ENCODE data around the gene TCP11L1. TPM values are rescaled to one million over a fixed set of nuclear protein-coding genes. Genes with fewer than 3 reads are reported as not detected.

TCP11L1 gene
- total and polyA plus RNA-seq, 12 donors = 3.0 to 35.2 (median 13.3) TPM

DNA sequence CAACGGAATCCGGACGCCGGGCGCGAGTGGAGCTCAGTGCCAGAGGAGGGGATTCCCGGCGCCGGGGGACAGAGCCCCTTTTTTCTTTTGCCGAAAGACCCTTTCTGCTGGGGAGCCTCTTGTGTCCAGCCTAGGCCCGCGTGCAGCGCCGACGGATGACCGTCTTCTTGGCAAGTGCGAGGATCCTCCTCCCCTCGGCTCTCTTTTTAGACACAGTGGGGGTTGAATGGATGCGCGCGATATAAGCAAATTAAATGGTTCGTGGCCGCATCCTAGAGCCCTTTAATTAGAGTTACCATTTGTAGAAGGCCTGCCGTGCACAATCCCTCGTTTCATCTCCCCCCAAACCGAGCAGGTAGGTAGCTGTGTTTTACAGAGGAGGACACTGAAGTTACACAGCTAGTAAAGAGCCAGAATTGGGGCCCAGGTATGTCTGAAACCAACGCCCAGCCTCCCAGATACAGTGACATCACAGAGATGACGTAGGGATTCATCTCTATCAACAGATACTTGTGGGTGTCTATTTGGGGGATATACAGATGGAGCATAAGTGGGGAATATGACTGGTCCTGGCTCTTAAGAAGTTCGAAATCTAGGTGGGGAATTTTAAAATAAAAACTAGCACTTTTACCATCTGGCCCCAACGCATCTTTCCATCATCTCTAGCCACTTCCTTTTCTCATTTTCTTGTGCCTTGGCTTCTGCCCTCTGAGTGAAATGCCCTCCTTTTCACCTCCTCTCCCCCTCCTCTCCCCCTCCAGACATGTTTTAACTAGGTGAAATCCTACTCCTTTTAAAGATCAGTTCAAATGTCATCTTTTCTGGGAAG lies 875 bp downstream of the TCP11L1 start:
- Histone ChIP-seq H3K9me3 (replicated peaks in 1 of 3) (no peaks in the 10 kb centered on the region), H3K4me3 (peak overlapping the region; percentile 37 to 90 (median 68)), H3K4me1 (replicated peaks in 1 of 2) (peaks cover 6 to 10% of the 10 kb centered on the region in 2 donors), H3K36me3 (replicated peaks in 1 of 2) (peaks cover 0 to 14% of the 10 kb centered on the region in 2 donors), H3K27ac (peak overlapping the region; percentile 70 to 97 (median 93)), H3K27me3 (no peaks in the 10 kb centered on the region)
- WGBS, 4 donors = 6 to 8% (median 7%) methylated on average over 16 to 30 of the region's 30 CpGs
- DNase-seq = peak in 1 of 7 donors; percentile 57
- intact Hi-C loops (cut with DNase I) = no loop called here
- TF ChIP-seq, protein P1, sequence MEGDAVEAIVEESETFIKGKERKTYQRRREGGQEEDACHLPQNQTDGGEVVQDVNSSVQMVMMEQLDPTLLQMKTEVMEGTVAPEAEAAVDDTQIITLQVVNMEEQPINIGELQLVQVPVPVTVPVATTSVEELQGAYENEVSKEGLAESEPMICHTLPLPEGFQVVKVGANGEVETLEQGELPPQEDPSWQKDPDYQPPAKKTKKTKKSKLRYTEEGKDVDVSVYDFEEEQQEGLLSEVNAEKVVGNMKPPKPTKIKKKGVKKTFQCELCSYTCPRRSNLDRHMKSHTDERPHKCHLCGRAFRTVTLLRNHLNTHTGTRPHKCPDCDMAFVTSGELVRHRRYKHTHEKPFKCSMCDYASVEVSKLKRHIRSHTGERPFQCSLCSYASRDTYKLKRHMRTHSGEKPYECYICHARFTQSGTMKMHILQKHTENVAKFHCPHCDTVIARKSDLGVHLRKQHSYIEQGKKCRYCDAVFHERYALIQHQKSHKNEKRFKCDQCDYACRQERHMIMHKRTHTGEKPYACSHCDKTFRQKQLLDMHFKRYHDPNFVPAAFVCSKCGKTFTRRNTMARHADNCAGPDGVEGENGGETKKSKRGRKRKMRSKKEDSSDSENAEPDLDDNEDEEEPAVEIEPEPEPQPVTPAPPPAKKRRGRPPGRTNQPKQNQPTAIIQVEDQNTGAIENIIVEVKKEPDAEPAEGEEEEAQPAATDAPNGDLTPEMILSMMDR (IDR thresholded peaks at IDR 0.05) = no peak
- TF ChIP-seq POLR2A (IDR thresholded peaks at IDR 0.05) = no peak

DNA sequence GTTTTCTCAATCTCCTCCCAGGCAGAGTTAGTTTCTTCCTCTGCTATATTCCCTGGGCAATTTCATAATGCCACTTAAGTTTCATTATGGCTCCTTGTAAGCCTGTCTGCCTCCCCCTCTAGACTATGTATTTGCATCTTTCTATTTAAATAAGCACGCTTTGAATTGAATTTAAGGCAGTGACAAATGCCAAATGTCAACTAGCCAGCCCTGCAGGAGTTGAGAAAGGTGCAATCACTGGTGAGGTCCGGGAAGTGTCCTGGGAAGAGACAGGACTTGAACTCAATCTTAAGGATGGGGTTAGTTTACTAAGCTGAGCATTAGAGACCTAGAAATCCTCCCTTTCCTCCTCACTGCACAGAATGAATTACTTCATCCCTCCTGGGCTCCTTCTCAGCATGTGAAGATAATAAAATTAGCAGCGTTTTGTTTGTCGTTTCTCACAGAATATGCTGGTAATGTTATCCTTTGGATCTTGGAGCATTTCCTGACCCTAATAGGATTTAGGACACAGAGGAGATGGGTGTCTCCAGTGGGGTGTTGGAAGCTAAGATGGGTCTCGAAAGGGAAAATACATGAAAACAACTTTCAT lies 1.6 kb downstream of the TCP11L1 start:
- 68 to 89% (median 77%) methylated on average over 5 of the region's 5 CpGs for WGBS, 4 donors
- intact Hi-C loops (cut with DNase I) = no loop called here

DNA sequence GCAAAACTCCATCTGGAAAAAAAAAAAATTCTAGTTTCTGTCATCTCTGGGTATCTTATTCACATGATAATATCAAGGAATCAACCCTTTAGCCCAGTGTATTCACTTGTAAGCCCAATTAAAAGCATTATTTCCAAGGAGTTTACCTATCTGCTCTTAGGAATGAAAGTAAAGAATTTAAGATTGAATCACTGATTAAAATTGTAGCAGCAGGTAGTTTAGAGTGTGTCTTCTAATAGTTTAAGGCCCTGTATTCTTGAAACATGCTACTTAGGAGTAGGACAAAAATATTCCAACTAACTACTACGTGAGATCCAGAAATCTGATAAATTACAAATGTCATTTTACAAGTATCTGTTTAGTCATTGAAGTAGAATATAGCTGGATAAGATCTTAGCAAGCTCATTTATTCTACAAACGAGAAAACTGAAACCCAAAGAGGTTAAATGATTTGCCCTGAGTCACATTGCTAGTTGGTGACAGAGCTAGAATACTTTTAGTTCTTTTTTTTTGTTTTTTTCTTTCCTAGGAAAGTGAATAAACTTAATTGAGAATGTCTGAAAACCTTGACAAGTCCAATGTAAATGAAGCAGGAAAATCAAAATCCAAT lies 4.0 kb downstream of the TCP11L1 start:
- H3K36me3 ChIP-seq (replicated peaks in 1 of 2) = peaks cover 0 to 14% of the 10 kb centered on the region in 2 donors
- H3K27ac ChIP-seq = no peak overlapping the region
- TF ChIP-seq POLR2A (IDR thresholded peaks at IDR 0.05) = no peak
- TF ChIP-seq, protein P1 (IDR thresholded peaks at IDR 0.05) = no peak
- H3K27me3 ChIP-seq = no peaks in the 10 kb centered on the region
- 72 to 82% (median 80%) methylated on average over 2 of the region's 2 CpGs for WGBS, 4 donors
- peaks cover 6 to 13% of the 10 kb centered on the region in 2 donors for H3K4me1 ChIP-seq (replicated peaks in 1 of 2)
- no peaks in the 10 kb centered on the region for H3K9me3 ChIP-seq (replicated peaks in 1 of 3)
- intact Hi-C loops (cut with DNase I) = no loop called here
- no peak overlapping the region for H3K4me3 ChIP-seq
- DNase-seq = no peak

More for the DNA sequence above, 1.6 kb downstream of the TCP11L1 start:
- H3K4me1 ChIP-seq (replicated peaks in 1 of 2) = peaks cover 6 to 10% of the 10 kb centered on the region in 2 donors
- H3K27ac ChIP-seq = peak overlapping the region in 1 of 5 donors; percentile 97
- H3K9me3 ChIP-seq (replicated peaks in 1 of 3) = no peaks in the 10 kb centered on the region
- no peak for DNase-seq
- peak overlapping the region in 1 of 4 donors; percentile 67 for H3K4me3 ChIP-seq
- H3K36me3 ChIP-seq (replicated peaks in 1 of 2) = peaks cover 0 to 14% of the 10 kb centered on the region in 2 donors
- H3K27me3 ChIP-seq = no peaks in the 10 kb centered on the region
- no peak for TF ChIP-seq POLR2A (IDR thresholded peaks at IDR 0.05)
- TF ChIP-seq, protein P1 (IDR thresholded peaks at IDR 0.05) = no peak

DNA sequence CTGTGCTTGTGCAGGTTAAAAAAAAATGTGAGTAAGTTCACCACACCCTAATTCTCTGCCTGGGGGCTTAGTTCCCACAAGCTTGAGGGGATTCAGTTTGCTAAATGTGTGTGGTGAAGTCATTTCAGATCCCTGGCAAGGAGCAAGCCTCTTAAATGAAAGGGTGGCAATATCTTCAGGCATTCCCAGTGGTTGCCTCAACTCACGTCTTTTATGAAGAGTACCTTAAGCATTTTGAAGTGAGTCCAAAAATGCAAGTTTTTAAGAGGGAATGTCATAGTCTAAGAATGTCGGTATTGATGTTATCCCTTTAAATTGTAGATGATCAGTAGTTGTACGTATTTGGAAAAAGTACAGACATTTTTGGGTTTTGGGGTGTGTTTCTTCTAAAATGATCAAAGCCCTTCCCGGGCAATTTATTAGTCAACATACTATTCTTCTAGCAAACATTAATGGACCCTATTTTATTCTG lies 4.9 kb downstream of the TCP11L1 start:
- 93 to 98% (median 97%) methylated on average over 4 of the region's 4 CpGs for WGBS, 4 donors
- no peak for DNase-seq
- intact Hi-C loops (cut with DNase I) = no loop called here
- TF ChIP-seq POLR2A (IDR thresholded peaks at IDR 0.05) = no peak
- TF ChIP-seq, protein P1 (IDR thresholded peaks at IDR 0.05) = no peak
- H3K36me3 ChIP-seq (replicated peaks in 1 of 2) = peaks cover 0 to 14% of the 10 kb centered on the region in 2 donors
- H3K27me3 ChIP-seq = no peaks in the 10 kb centered on the region
- H3K4me3 ChIP-seq = no peak overlapping the region
- H3K9me3 ChIP-seq (replicated peaks in 1 of 3) = no peaks in the 10 kb centered on the region
- H3K27ac ChIP-seq = no peak overlapping the region
- H3K4me1 ChIP-seq (replicated peaks in 1 of 2) = peaks cover 6 to 16% of the 10 kb centered on the region in 2 donors
